AG10803 (cell line): Measurements from ENCODE around the gene MARCHF10.

ENCODE experiments used
- DNase-seq: peaks from one replicate; pipeline ENCODE4 v3.0.0; 2010; ENCODE audit warnings: low read depth
- H3K4me3 ChIP-seq: 2 replicates; pipeline ENCODE4 v1.5.1; 2011; ENCODE audit warnings: mild to moderate bottlenecking, low read length, control low read depth
- TF ChIP-seq, protein P1 (sequence below): conservative IDR thresholded peaks from 2 replicates; pipeline ENCODE4 v1.5.1; 2011; ENCODE audit warnings: mild to moderate bottlenecking, low read length, control low read depth, inconsistent platforms

The MARCHF10 gene

DNA sequence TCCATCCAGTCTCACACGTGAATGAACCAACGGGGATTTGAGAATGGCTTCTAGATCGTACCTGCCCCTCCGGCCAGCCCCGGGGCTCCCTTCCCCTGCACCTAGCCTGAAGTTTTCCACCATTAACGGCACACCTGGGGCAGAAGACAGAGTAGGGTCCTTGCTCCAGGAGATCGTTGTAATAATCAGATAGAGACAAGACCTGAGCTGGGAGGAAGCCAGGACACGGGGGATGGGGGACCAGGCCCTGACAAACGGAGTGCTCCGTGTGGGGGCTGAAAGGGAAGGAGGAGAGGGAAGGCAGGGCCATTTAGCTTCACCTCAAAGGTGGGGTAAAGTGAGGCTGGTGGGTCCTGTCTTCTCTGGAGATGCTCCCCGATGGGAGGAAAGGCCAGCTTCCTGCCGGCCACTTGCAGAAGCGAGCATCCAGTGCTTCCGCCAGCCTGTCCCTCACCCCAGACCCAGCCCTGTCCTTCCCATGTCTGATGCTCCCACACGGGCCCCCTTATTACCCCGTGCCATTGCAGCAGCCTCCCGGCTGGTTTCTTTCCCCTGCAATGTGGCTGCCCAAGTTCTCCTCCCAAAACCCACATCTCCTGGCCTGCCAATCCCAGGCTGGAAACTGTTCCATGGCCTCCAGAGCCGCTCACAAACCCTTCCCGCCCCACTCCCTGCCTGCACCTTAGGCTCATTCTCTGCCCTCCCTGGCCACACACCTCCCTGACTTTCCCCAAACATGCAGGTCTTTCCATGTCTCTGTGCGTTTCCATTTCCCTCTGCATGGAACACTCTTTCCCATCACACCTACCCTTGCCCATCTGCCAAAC, 101.3 kb downstream of the MARCHF10 start:
- DNase-seq, result no peak
- TF ChIP-seq, protein P1, sequence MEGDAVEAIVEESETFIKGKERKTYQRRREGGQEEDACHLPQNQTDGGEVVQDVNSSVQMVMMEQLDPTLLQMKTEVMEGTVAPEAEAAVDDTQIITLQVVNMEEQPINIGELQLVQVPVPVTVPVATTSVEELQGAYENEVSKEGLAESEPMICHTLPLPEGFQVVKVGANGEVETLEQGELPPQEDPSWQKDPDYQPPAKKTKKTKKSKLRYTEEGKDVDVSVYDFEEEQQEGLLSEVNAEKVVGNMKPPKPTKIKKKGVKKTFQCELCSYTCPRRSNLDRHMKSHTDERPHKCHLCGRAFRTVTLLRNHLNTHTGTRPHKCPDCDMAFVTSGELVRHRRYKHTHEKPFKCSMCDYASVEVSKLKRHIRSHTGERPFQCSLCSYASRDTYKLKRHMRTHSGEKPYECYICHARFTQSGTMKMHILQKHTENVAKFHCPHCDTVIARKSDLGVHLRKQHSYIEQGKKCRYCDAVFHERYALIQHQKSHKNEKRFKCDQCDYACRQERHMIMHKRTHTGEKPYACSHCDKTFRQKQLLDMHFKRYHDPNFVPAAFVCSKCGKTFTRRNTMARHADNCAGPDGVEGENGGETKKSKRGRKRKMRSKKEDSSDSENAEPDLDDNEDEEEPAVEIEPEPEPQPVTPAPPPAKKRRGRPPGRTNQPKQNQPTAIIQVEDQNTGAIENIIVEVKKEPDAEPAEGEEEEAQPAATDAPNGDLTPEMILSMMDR, result no peak
- H3K4me3 ChIP-seq, result no peak overlapping the region

DNA sequence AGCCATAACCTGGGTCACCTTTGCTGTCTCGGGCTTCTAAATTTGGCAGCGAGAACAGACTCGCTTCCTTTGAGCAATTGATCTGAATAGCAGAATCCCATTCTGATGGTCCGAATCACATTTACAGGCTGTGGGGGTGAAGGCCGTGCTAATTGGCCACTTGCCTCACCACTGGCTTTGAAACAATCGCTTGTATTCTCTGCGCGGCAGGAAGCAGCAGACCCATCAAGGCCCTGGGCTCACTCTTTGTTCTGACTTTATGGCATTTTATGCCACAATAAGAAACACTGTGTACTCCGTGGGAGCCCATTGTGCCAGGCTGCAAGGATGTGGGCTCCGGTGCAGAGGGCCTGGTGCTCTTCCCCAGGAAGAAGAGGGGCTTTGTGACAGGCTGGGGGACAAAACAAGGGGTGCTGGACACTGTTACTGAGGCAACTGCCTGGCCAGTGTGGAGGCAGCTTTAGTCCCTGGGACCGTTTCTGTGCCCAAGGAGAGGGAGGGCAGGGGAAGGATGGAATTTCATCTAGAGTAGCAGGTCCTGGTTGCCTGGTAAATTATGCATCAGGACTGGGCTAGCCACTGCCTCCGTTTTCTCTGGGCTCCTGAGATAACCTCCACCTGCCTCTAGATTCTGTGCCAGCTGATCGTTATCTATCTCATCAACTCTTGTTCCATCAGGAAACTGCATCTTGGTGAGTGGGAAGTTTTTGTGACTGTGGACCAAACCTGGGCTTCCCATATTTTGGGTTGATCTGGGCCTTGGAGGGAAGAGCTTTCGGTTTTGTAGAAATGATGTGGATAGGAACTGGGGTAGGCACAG, 102.1 kb downstream of the MARCHF10 start:
- TF ChIP-seq, protein P1, result no peak
- DNase-seq, result peak; percentile 33
- H3K4me3 ChIP-seq, result peak overlapping the region; percentile 67

DNA sequence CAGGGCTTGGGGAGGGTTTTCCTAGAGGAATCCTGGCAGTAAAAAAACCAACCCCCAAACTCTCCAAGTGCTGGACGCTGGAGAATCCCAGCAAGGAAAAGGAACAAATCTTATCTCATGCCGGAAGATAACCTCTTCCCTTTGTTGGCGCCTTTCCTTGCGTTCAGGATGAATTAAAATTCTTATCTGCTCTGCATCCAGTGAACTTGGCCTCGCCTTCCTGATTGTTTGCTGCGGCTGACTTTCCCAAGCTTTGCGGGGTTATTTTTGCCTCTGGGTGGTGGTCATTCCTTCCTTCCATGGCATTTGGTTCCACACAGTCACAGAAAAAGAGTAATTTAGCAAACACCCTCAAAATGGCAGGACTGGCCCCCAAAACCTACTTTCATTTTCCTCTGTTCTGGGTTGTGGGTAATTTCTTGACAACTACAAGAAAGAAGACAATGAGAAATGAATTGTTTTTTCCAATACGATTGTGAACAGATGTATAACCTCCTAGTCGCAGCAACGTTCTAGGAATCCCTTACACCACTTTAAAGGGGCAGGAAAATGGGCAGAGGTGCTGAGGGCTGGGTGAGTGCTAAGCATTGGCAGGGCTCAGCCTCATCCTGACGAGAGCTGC, 102.8 kb downstream of the MARCHF10 start:
- no peak for DNase-seq
- TF ChIP-seq, protein P1, result no peak; the same call in 1 of the 2 replicates
- peak overlapping the region; percentile 67 for H3K4me3 ChIP-seq

DNA sequence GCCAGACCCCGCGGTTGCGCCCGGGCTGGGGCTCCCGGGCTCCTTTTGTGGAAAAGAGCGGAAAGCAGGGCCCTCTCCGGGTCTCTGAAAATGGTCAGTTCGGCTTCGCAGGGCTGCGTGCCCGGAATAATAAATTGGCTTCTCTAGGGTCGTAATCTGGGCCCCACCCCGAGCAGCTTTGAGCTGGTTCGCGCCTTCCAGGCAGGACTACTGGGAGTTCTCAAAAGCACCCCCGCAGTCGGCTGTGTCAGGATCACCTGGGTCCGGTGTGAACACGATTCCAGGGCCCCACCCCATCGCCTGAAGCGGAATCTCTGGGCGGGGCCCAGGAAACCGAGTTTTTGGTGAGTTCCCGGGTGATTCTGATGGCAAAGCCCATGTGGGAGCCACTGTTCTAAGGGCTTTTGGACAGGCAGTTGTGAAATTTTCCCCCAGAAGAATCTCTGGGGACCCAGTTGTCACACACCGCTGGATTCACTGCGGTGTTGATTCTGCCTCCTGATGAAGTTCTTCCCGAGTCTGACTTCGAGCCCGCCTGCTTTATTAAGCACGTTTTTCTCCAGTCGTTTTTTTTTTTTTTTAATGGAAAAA, 103.6 kb downstream of the MARCHF10 start:
- H3K4me3 ChIP-seq, result peak overlapping the region; percentile 67
- TF ChIP-seq, protein P1, result no peak
- DNase-seq, result peak; percentile 41

DNA sequence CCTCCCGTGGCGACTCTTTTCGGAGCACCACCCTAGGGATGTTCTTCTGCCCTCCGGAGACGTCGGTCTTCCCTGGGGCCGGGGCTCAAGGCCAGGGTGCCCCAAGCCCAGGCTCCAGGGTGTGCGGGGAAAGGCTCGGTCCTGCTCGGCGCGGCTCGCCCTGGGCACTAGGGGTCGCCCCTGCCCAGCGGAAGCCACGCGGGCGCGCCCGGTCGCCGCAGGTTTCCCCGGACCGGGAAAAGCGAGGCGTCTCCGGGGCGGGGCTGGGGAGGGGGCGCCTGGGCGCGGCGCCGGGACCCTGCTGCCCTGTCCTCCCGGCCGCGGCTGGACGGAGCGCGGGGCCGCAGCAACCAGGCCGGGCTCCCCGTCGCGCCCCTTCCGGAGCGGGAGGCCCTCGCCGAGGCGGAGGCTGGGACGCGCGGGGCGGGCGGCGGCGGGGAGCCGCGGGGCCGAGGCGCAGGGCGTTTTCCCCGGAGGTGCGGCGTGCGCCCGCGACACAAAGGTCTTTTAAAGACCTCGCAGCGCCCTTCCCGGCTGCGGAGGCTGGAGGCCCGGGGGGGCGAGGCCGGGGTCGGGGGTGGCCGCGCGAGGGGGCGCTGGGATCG, 104.2 kb downstream of the MARCHF10 start:
- TF ChIP-seq, protein P1, result peak; percentile 56
- peak overlapping the region; percentile 67 for H3K4me3 ChIP-seq
- peak; percentile 48 for DNase-seq

DNA sequence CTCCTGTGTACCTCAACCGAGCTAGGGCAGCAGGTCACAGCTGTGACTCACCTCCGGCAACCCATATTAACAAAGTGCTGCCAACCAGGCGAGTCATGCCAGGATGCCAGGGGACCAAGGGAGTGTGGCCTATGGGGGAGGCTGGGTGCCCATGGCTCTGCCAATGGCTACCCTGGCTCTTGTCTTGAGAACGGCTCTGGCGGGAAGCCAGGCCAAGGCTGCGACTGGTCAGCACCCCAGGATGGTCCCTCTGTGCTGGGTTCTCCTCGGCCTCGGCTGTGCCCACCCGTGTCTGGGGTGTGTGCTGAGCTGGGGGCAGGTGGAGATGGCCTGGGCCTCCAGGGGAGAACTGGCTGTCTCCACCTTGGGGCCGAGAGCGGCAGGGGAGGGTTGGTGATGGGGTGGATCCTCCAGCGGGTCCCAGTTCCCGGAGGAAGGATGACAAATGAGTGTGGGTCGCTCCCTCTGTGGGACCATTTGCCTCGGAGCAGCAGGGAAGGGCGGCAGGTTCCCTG, 104.8 kb downstream of the MARCHF10 start:
- H3K4me3 ChIP-seq, result peak overlapping the region; percentile 67
- DNase-seq, result peak; percentile 55
- TF ChIP-seq, protein P1, result no peak
